Omental fat pad (tissue), 4 donors: ENCODE measurements around the gene PDE6A. TPM values are rescaled to one million over a fixed set of nuclear protein-coding genes. Genes with fewer than 3 reads are reported as not detected.

Experiments used
- ATAC-seq: fragments of 150-250 bp; one replicate; pipeline ENCODE4 v1.9.1; 2016; ENCODE audit warnings: mild to moderate bottlenecking, moderate library complexity; ENCODE audit not compliant: low FRiP score
- DNase-seq: peaks from one replicate; pipeline ENCODE4 v3.0.0-alpha.2; 2019; ENCODE audit warnings: low spot score
- CTCF ChIP-seq, 3 donors: fragments of 450-650 bp; IDR thresholded peaks; one replicate each; pipeline ENCODE4 v1.5.1; 2016 to 2017; ENCODE audit warnings: antibody characterized with exemption in 3 of 3, mild to moderate bottlenecking in 3 of 3, moderate library complexity in 2 of 3
- total RNA-seq, 4 donors: library from RNA; depleted of rRNA; stranded (reverse); fragments of >200 nt; gene quantifications; one replicate each; pipeline ENCODE4 v1.1.0, GENCODE V29; 2016

The PDE6A gene
- not detected for total RNA-seq

GRCh38 chr5:149944666-149945065, at the start of gene PDE6A:
Gene PDE6A, minus strand, starts transcription at chr5:149944793. Its CDS starts 120 bp downstream, at chr5:149944673.
- DNase-seq = no peak
- TF ChIP-seq CTCF (IDR thresholded peaks at IDR 0.05) = no peak
- ATAC-seq = no peak

- DNase-seq (no peak), ATAC-seq (no peak)
- no peak for TF ChIP-seq CTCF (IDR thresholded peaks at IDR 0.05)
These were observed 48.9 kb upstream of the PDE6A start for GRCh38 chr5:149993471-149993870.

- DNase-seq (peak; percentile 68), ATAC-seq (peak; percentile 84)
- peak in 2 of 3 donors; percentile 12 to 83 for TF ChIP-seq CTCF (IDR thresholded peaks at IDR 0.05)
These were observed 46.2 kb upstream of the PDE6A start for GRCh38 chr5:149990518-149991376.

GRCh38 chr5:149988126-149988525, 43.5 kb upstream of the PDE6A start:
- ATAC-seq = no peak
- no peak for DNase-seq
- no peak for TF ChIP-seq CTCF (IDR thresholded peaks at IDR 0.05)

GRCh38 chr5:149982505-149982904, 37.9 kb upstream of the PDE6A start:
- TF ChIP-seq CTCF (IDR thresholded peaks at IDR 0.05) = no peak
- DNase-seq = no peak
- ATAC-seq = no peak

- ATAC-seq = no peak
- TF ChIP-seq CTCF (IDR thresholded peaks at IDR 0.05) = no peak
- DNase-seq = no peak
These were observed 36.6 kb upstream of the PDE6A start for GRCh38 chr5:149981206-149981605.

- DNase-seq (no peak), ATAC-seq (no peak)
- TF ChIP-seq CTCF (IDR thresholded peaks at IDR 0.05) = no peak
These were observed 35.3 kb upstream of the PDE6A start for GRCh38 chr5:149979896-149980295.
